Prostate gland (tissue), 2 donors: Measurements from ENCODE around the gene RNF227. TPM values are rescaled to one million over a fixed set of nuclear protein-coding genes. Genes with fewer than 3 reads are reported as not detected.
A peak's percentile ranks its signal among the peaks of the same experiment; 100 is the strongest.

ENCODE experiments used
- DNase-seq: peaks from one replicate; pipeline ENCODE4 v3.0.0-alpha.2; 2019; ENCODE audit warnings: low spot score
- H3K27ac ChIP-seq, 2 donors: fragments of 200-600 bp; sonication (generic); 2 replicates each; pipeline ENCODE4 v1.5.1; 2017 to 2019
- H3K27me3 ChIP-seq: fragments of 200-600 bp; sonication (generic); replicated peaks from 2 replicates; pipeline ENCODE4 v1.5.1; 2019; ENCODE audit not compliant: insufficient read depth
- H3K36me3 ChIP-seq, 2 donors: fragments of 200-600 bp; sonication (generic); 1 replicate in 1 of 2; 2 replicates in 1 of 2; pipeline versions ENCODE4 v1.5.1 to v1.8.1; 2017 to 2019
- H3K4me1 ChIP-seq: fragments of 200-600 bp; sonication (generic); replicated peaks from 2 replicates; pipeline ENCODE4 v1.5.1; 2019
- H3K4me3 ChIP-seq, 2 donors: fragments of 200-600 bp; sonication (generic); 2 replicates each; pipeline ENCODE4 v1.5.1; 2017 to 2019
- H3K9me3 ChIP-seq: fragments of 200-600 bp; sonication (generic); 2 replicates; pipeline ENCODE4 v1.5.1; 2017
- POLR2A ChIP-seq: fragments of 450-650 bp; IDR thresholded peaks from one replicate; pipeline ENCODE4 v1.6.1; 2016; ENCODE audit warnings: antibody characterized with exemption, mild to moderate bottlenecking
- POLR2AphosphoS5 ChIP-seq: sonication (generic); formaldehyde crosslinking; IDR thresholded peaks from one replicate; pipeline ENCODE4 v1.6.1; 2017; ENCODE audit warnings: antibody characterized with exemption
- WGBS: methylation state at CpG from one replicate; pipeline ENCODE4 v1.1.5; 2018; 5-methylcytosine and 5-hydroxymethylcytosine counted together
- intact Hi-C: fragments of 100-400 bp; cut with DNase I; formaldehyde crosslinking; loops from one replicate; pipeline ENCODE4 v1.14.2; 2022
- total RNA-seq, 2 donors: library from RNA; depleted of rRNA; stranded (reverse); fragments of >200 nt; gene quantifications; one replicate each; pipeline ENCODE4 v1.1.0, GENCODE V29; 2016
- TF ChIP-seq, protein P1 (sequence below), 4 experiments: fragments of 200-600 bp in 2 of 4; fragments of 450-650 bp in 2 of 4; sonication (generic) in 2 of 4; IDR thresholded peaks; 1 replicate in 3 of 4; 2 replicates in 1 of 4; pipeline ENCODE4 v1.5.1; 2016 to 2019; ENCODE audit warnings: antibody characterized with exemption in 4 of 4, mild to moderate bottlenecking in 2 of 4, moderate library complexity in 2 of 4

RNF227 gene
- total RNA-seq, 2 donors from 2014 or later = 7.8 to 32.4 TPM

DNA sequence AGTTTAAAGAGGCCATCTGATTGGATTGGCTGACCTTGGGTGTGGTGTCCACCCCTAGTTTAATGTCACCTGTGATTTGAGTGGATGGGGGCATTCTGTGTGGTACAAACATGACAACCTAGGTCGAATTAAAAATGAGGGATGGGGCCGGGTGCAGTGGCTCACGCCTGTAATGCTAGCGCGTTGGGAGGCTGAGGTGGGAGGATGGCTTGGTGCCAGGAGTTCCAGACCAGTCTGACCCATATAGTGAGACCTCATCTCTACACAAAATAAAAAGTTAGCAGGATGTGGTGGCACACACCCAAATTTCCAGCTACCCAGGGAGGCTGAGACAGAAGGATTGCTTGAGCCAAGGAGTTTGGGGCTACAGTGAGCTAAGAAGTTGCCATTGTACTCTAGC lies 30.4 kb upstream of the RNF227 start:
- Histone ChIP-seq H3K4me3 (no peak overlapping the region), H3K27ac (no peak overlapping the region), H3K36me3 (peaks cover 4 to 29% of the 10 kb centered on the region in 2 donors), H3K27me3 (no peaks in the 10 kb centered on the region), H3K9me3 (no peaks in the 10 kb centered on the region), H3K4me1 (no peaks in the 10 kb centered on the region)
- TF ChIP-seq, protein P1, sequence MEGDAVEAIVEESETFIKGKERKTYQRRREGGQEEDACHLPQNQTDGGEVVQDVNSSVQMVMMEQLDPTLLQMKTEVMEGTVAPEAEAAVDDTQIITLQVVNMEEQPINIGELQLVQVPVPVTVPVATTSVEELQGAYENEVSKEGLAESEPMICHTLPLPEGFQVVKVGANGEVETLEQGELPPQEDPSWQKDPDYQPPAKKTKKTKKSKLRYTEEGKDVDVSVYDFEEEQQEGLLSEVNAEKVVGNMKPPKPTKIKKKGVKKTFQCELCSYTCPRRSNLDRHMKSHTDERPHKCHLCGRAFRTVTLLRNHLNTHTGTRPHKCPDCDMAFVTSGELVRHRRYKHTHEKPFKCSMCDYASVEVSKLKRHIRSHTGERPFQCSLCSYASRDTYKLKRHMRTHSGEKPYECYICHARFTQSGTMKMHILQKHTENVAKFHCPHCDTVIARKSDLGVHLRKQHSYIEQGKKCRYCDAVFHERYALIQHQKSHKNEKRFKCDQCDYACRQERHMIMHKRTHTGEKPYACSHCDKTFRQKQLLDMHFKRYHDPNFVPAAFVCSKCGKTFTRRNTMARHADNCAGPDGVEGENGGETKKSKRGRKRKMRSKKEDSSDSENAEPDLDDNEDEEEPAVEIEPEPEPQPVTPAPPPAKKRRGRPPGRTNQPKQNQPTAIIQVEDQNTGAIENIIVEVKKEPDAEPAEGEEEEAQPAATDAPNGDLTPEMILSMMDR (IDR thresholded peaks at IDR 0.05) = no peak
- DNase-seq = no peak
- intact Hi-C loops = no loop called here
- WGBS = 68% methylated on average over 5 of the region's 5 CpGs

DNA sequence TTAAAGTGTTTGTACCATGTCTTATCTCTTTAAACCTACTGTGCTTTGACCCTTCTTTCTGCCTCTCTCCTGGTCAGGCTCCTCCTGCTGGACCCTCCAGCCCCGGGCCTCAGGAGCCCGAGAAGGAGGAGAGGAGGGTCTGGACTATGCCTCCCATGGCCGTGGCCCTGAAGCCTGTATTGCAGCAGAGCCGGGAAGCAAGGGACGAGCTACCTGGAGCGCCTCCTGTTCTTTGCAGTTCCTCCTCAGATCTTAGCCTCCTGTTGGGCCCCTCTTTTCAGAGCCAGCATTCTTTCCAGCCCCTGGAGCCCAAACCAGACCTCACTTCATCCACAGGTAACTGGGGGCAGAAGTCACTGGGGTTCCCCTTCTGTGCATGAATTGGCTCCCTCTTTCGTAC lies 29.6 kb upstream of the RNF227 start:
- no peaks in the 10 kb centered on the region for H3K27me3 ChIP-seq
- no peaks in the 10 kb centered on the region for H3K9me3 ChIP-seq
- no peak for DNase-seq
- peaks cover 4 to 29% of the 10 kb centered on the region in 2 donors for H3K36me3 ChIP-seq
- TF ChIP-seq, protein P1 (IDR thresholded peaks at IDR 0.05) = no peak
- no peak for TF ChIP-seq POLR2A
- TF ChIP-seq POLR2AphosphoS5 = no peak
- no peak overlapping the region for H3K27ac ChIP-seq
- intact Hi-C loops = no loop called here
- H3K4me3 ChIP-seq = no peak overlapping the region
- no peaks in the 10 kb centered on the region for H3K4me1 ChIP-seq
- WGBS = 83% methylated on average over 7 of the region's 7 CpGs

DNA sequence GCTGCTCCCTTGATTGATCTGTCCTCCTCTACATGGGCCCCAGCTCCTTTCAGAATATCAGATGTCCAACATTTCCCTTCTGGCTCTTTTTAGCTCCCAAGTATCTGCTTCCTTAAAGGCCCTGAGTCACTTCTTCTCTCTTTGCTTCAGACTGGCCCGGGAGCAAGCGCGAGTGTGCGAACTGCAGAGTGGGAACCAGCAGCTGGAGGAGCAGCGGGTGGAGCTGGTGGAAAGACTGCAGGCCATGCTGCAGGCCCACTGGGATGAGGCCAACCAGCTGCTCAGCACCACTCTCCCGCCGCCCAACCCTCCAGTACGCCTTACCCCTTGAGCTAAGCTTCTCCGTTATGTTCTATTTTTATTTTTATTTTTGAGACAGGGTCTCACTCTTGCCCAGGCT lies 28.2 kb upstream of the RNF227 start:
- intact Hi-C loops = no loop called here

DNA sequence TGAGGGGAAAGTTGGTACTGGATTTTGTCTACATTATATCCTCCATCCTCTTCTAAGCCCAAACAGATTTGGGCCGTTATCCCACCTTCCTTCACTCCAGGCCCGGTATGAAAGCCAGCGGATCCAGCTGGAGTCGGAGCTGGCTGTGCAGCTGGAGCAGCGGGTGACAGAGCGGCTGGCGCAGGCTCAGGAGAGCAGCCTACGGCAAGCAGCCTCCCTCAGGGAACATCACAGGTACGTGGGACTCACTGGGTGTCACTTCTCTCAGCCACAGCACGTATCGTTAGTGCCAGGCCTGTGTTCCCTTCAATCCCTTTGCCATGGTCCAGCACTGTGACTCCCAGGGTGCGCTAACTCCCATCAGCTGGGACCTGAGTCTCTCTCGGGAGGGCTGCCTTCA lies 27.2 kb upstream of the RNF227 start:
- H3K27ac ChIP-seq = no peak overlapping the region
- DNase-seq = no peak
- H3K4me3 ChIP-seq = no peak overlapping the region
- no peaks in the 10 kb centered on the region for H3K9me3 ChIP-seq
- H3K27me3 ChIP-seq = no peaks in the 10 kb centered on the region
- intact Hi-C loops = no loop called here
- H3K36me3 ChIP-seq = peaks cover 4 to 20% of the 10 kb centered on the region in 2 donors
- TF ChIP-seq, protein P1 (IDR thresholded peaks at IDR 0.05) = no peak
- no peak for TF ChIP-seq POLR2A
- no peak for TF ChIP-seq POLR2AphosphoS5
- H3K4me1 ChIP-seq = no peaks in the 10 kb centered on the region
- 85% methylated on average over 13 of the region's 13 CpGs for WGBS

More for the DNA sequence above, 28.2 kb upstream of the RNF227 start:
- Histone ChIP-seq H3K9me3 (no peaks in the 10 kb centered on the region), H3K4me1 (no peaks in the 10 kb centered on the region), H3K4me3 (no peak overlapping the region), H3K27ac (no peak overlapping the region), H3K27me3 (no peaks in the 10 kb centered on the region), H3K36me3 (peaks cover 4 to 29% of the 10 kb centered on the region in 2 donors)
- 95% methylated on average over 9 of the region's 9 CpGs for WGBS
- TF ChIP-seq, protein P1 (IDR thresholded peaks at IDR 0.05) = no peak
- TF ChIP-seq POLR2AphosphoS5 (no peak), POLR2A (no peak)
- DNase-seq = no peak

DNA sequence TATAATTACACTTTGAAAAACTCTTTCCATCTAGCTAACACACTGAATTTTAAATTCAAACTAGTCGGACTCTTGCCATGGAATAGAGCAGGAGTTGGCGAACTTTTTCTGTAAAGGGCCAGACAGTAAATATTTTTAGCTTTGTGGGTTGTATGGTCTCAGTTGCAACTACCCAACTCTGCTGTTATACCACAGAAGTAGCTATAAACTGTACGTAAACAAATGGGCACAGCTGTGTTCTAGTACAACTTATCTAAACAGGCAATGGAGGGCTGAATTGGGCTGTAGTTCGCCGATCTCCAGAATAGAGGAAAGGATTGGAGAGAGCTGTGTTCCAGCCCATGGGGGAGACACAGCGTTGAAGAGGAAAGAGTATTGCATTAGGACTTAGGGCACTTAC lies 24.7 kb upstream of the RNF227 start:
- H3K27ac ChIP-seq = peak overlapping the region in 1 of 2 donors; percentile 27
- peaks cover 2 to 17% of the 10 kb centered on the region in 2 donors for H3K36me3 ChIP-seq
- no peak for TF ChIP-seq POLR2A
- TF ChIP-seq, protein P1 (IDR thresholded peaks at IDR 0.05) = no peak
- TF ChIP-seq POLR2AphosphoS5 = no peak
- 85% methylated on average over 6 of the region's 6 CpGs for WGBS
- H3K9me3 ChIP-seq = no peaks in the 10 kb centered on the region
- H3K27me3 ChIP-seq = no peaks in the 10 kb centered on the region
- H3K4me1 ChIP-seq = no peaks in the 10 kb centered on the region
- H3K4me3 ChIP-seq = no peak overlapping the region
- DNase-seq = no peak
- intact Hi-C loops = no loop called here
